ENCODE results near the gene SEC61B. TPM values are rescaled to one million over a fixed set of nuclear protein-coding genes. Genes with fewer than 3 reads are reported as not detected.
"Not testable (repeated sequence)": the region's sequence is repeated elsewhere in the genome, so short reads cannot be mapped to it uniquely, and the experiment has no call there.

The SEC61B gene
- total RNA-seq, 1 experiment from 2014 or later: 125 TPM

DNA sequence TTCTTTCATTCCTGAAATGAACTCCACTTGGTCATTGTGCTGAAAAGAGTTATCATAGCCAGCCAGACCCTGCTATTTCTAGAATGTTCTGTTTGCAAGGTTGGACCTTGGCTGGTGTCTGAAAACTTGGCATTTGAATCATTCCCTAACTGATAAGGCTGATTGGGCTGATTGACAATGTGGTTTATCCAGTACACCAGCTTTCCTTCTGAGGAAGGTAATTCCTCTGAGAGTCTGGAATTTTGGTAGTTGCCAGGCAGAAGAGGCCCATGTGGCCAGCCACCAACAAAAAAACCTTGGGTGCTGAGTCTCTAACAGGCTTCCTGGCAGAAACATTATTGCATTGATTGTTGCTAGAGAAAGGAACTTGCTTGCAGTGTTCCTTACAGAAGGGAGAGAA, 15.3 kb downstream of the SEC61B start:
- Histone ChIP-seq H3K4me2 (ENCODE audit: low read length) (no peak overlapping the region), H4K20me1 (ENCODE audit: insufficient read depth) (no peaks in the 10 kb centered on the region), H3K4me1 (ENCODE audit: control insufficient read depth in 1 of 2, insufficient read depth in 2 of 2, low read length in 2 of 2) (no peaks in the 10 kb centered on the region), H3K9me2 (ENCODE audit: insufficient read depth) (no peaks in the 10 kb centered on the region), H3K9ac (ENCODE audit: low read length) (no peak overlapping the region), H3K79me2 (ENCODE audit: insufficient read depth, low read length) (no peaks in the 10 kb centered on the region), H3K27ac (ENCODE audit: low read depth, low read length) (no peak overlapping the region), H3K4me3 (replicated peaks in 1 of 2; ENCODE audit: low read depth in 1 of 2, low read length in 2 of 2) (no peak overlapping the region), H3K27me3 (ENCODE audit: insufficient read depth, low read length) (no peaks in the 10 kb centered on the region), H3K9me3 (ENCODE audit: control insufficient read depth in 1 of 2, insufficient read depth in 1 of 2, low read depth in 1 of 2, low read length in 2 of 2) (no peaks in the 10 kb centered on the region), H2AFZ (ENCODE audit: low read depth, low read length, poor library complexity, severe bottlenecking) (no peak overlapping the region), H3K36me3 (ENCODE audit: control insufficient read depth in 1 of 2, insufficient read depth in 2 of 2, low read length in 2 of 2) (no peaks in the 10 kb centered on the region)
- RAD21 ChIA-PET (ENCODE audit: low non-redundant PET in 1 of 2, low total read pairs in 2 of 2, uncharacterized antibody in 2 of 2, unreplicated experiment in 2 of 2): no interaction called here
- ATAC-seq: no peak
- no TSS peak for BruUV-seq (replicated peaks)
- TF ChIP-seq SIN3A (IDR thresholded peaks at IDR 0.05; ENCODE audit: low read depth) (no peak), SRF (IDR thresholded peaks at IDR 0.05; ENCODE audit: low read depth) (no peak), EGR1 (IDR thresholded peaks at IDR 0.05; ENCODE audit: low read depth) (no peak), POLR2A (IDR thresholded peaks at IDR 0.05; ENCODE audit: borderline replicate concordance, extremely low read depth, insufficient read depth, insufficient read length) (no peak), JUND (IDR thresholded peaks at IDR 0.05) (no peak), RAD21 (IDR thresholded peaks at IDR 0.05; ENCODE audit: low read depth) (no peak), FOSL1 (IDR thresholded peaks at IDR 0.05; ENCODE audit: low read depth) (no peak), EZH2phosphoT487 (IDR thresholded peaks at IDR 0.05; ENCODE audit: borderline replicate concordance) (no peak)
- TF ChIP-seq, protein P1, sequence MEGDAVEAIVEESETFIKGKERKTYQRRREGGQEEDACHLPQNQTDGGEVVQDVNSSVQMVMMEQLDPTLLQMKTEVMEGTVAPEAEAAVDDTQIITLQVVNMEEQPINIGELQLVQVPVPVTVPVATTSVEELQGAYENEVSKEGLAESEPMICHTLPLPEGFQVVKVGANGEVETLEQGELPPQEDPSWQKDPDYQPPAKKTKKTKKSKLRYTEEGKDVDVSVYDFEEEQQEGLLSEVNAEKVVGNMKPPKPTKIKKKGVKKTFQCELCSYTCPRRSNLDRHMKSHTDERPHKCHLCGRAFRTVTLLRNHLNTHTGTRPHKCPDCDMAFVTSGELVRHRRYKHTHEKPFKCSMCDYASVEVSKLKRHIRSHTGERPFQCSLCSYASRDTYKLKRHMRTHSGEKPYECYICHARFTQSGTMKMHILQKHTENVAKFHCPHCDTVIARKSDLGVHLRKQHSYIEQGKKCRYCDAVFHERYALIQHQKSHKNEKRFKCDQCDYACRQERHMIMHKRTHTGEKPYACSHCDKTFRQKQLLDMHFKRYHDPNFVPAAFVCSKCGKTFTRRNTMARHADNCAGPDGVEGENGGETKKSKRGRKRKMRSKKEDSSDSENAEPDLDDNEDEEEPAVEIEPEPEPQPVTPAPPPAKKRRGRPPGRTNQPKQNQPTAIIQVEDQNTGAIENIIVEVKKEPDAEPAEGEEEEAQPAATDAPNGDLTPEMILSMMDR (IDR thresholded peaks at IDR 0.05 in 2 of 3, conservative IDR thresholded peaks at IDR 0.05 in 1 of 3; ENCODE audit: borderline replicate concordance in 1 of 3, insufficient read depth in 1 of 3, low read depth in 2 of 3, low read length in 2 of 3): no peak
- DNase-seq (ENCODE audit: low read depth, low spot score): no peak
- CTCF ChIA-PET: no interaction called here
- intact Hi-C loops (cut with micrococcal nuclease): no loop called here
- POLR2A ChIA-PET: no interaction called here

DNA sequence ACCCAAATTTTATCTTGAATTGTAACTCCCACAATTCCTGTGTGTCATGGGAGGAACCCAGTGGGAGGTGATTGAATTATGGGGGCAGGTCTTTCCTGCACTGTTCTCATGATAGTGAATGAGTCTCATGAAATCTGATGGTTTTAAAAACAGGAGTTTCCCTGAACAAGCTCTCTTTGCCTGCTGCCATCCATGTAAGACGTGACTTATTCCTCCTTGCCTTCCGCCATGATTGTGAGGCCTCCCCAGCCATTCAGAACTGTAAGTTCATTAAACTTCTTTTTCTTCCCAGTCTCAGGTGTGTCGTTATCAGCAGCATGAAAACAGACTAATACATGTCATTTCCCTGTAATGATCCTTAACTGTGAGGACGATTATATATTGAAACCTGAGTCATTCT, 15.8 kb downstream of the SEC61B start:
- H3K27ac ChIP-seq (ENCODE audit: low read depth, low read length); CTCF ChIA-PET; H3K4me3 ChIP-seq (replicated peaks in 1 of 2; ENCODE audit: low read depth in 1 of 2, low read length in 2 of 2); intact Hi-C loops (cut with micrococcal nuclease); H3K27me3 ChIP-seq (ENCODE audit: insufficient read depth, low read length); BruUV-seq (replicated peaks); H3K9ac ChIP-seq (ENCODE audit: low read length); H3K79me2 ChIP-seq (ENCODE audit: insufficient read depth, low read length); H3K4me1 ChIP-seq (ENCODE audit: control insufficient read depth in 1 of 2, insufficient read depth in 2 of 2, low read length in 2 of 2); H3K36me3 ChIP-seq (ENCODE audit: control insufficient read depth in 1 of 2, insufficient read depth in 2 of 2, low read length in 2 of 2); RAD21 ChIA-PET (ENCODE audit: low non-redundant PET in 1 of 2, low total read pairs in 2 of 2, uncharacterized antibody in 2 of 2, unreplicated experiment in 2 of 2); POLR2A ChIA-PET; H2AFZ ChIP-seq (ENCODE audit: low read depth, low read length, poor library complexity, severe bottlenecking); DNase-seq (ENCODE audit: low read depth, low spot score); H4K20me1 ChIP-seq (ENCODE audit: insufficient read depth); H3K4me2 ChIP-seq (ENCODE audit: low read length); H3K9me3 ChIP-seq (ENCODE audit: control insufficient read depth in 1 of 2, insufficient read depth in 1 of 2, low read depth in 1 of 2, low read length in 2 of 2); H3K9me2 ChIP-seq (ENCODE audit: insufficient read depth); ATAC-seq: not testable (repeated sequence)
